Body of pancreas (tissue), 4 donors: ENCODE results near the gene PRAMEF10. TPM values are rescaled to one million over a fixed set of nuclear protein-coding genes. Genes with fewer than 3 reads are reported as not detected.
"Not testable (repeated sequence)": the region's sequence is repeated elsewhere in the genome, so short reads cannot be mapped to it uniquely, and the experiment has no call there.

Source experiments
- ATAC-seq: fragments of 150-250 bp; one replicate; pipeline ENCODE4 v1.9.1; 2016
- DNase-seq, 4 donors: peaks; one replicate each; pipeline ENCODE4 v3.0.0-alpha.2; 2019
- H3K27ac ChIP-seq, 4 donors: fragments of 200-600 bp; sonication (generic); 1 replicate in 3 of 4; 2 replicates in 1 of 4; pipeline versions ENCODE4 v1.5.1 to v1.6.1; 2016 to 2019; ENCODE audit warnings: mild to moderate bottlenecking in 1 of 4, mixed read lengths in 1 of 4, moderate library complexity in 1 of 4
- H3K27me3 ChIP-seq, 2 donors: fragments of 200-600 bp; sonication (generic); one replicate each; pipeline ENCODE4 v1.6.0; 2016; ENCODE audit warnings: mild to moderate bottlenecking in 1 of 2
- H3K36me3 ChIP-seq, 2 donors: fragments of 200-600 bp; sonication (generic); replicated peaks in 1 of 2; 2 replicates each; pipeline ENCODE4 v1.5.1; 2016; ENCODE audit warnings: low read depth in 2 of 2; ENCODE audit not compliant: insufficient read depth in 1 of 2
- H3K4me1 ChIP-seq: fragments of 200-600 bp; sonication (generic); one replicate; pipeline ENCODE4 v1.6.0; 2016
- H3K4me3 ChIP-seq, 2 donors: fragments of 200-600 bp; sonication (generic); 1 replicate in 1 of 2; 2 replicates in 1 of 2; pipeline ENCODE4 v1.5.1; 2016 to 2019
- H3K9me3 ChIP-seq, 3 donors: fragments of 200-600 bp; sonication (generic); 1 replicate in 2 of 3; 2 replicates in 1 of 3; pipeline ENCODE4 v1.5.1; 2016
- WGBS, 2 donors: methylation state at CpG; one replicate each; pipeline ENCODE4 v1.1.5; 2017; 5-methylcytosine and 5-hydroxymethylcytosine counted together
- intact Hi-C: fragments of 100-400 bp; cut with DNase I; formaldehyde crosslinking; loops from one replicate; pipeline ENCODE4 v1.15.1; 2023
- total RNA-seq, 2 donors: library from RNA; depleted of rRNA; stranded (reverse); fragments of >200 nt; gene quantifications; one replicate each; pipeline ENCODE4 v1.1.0, GENCODE V29; 2016

PRAMEF10 gene, protein sequence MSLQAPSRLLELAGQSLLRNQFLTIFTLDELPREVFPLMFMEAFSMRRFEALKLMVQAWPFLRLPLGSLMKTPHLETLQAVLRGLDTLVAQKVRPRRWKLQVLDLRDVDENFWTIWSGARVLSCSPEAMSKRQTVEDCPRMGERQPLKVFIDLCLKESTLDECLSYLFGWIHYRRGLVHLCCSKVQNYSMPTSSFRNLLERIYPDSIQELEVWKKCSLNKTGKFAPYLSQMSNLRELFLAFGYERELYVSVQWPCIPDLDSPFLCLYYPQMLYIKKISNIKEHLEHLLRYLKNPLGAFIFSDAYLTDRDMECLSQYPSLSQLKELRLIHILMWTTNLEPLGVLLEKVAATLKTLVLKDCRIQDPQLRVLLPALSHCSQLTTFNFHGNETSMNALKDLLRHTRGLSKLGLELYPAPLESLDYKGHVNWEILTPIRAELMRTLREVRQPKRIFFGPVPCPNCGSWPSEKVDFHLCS
- total RNA-seq = not detected

DNA sequence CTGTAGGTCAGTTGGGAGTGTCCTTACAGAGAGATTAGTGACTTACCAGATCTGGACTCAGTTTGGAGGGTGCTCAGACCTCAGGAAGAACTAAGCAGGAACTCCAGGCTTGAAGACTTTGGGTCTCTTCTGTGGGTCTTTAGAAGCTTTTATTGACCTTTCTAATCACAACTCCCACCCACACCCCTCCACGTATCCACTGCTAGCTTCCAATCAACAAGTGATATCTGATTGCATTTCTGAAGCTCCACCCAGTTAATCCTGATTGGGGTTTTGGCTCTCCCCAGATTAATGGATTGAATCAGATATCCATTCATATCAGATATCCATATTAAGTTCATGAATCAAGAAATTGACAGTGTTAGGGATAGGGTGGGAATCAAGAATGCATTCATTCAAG, at the start of gene PRAMEF10:
PRAMEF10 (minus strand) TSS at position 101 of the 400 bp plus-strand sequence. CDS start 2,423 bp downstream, outside the sequence.
- ATAC-seq, H3K4me1 ChIP-seq, H3K36me3 ChIP-seq, intact Hi-C loops, H3K27me3 ChIP-seq, DNase-seq, H3K27ac ChIP-seq, H3K4me3 ChIP-seq, H3K9me3 ChIP-seq: not testable (repeated sequence)
- 50% methylated on average over 1 of the region's 1 CpG; no CpG with 5 or more reads in 1 of the 2 donors for WGBS, 2 donors

DNA sequence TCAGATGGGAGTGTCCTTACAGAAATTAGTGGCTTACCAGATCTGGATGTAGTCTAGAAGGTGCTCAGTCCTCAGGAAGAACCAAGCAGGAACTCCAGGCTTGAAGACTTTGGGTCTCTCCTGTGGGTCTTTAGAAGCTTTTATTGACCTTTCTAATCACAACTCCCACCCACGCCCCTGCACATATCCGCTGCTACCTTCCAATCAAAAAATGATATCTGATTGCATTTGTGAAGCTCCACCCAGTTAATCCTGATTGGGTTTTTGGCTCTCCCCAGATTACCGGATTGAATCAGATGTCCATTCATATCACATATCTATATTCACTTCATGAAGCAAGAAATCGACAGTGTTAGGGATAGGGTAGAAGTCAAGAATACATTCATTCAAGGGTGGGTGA, 49.4 kb upstream of the PRAMEF10 start, which contains the start of gene PRAMEF6:
PRAMEF6 (minus strand) TSS at position 101 of the 400 bp plus-strand sequence. CDS start 5,062 bp downstream, outside the sequence.
- H3K4me1 ChIP-seq, intact Hi-C loops, H3K36me3 ChIP-seq, H3K27me3 ChIP-seq, H3K27ac ChIP-seq, DNase-seq, H3K9me3 ChIP-seq, H3K4me3 ChIP-seq, ATAC-seq: not testable (repeated sequence)
- 80 to 90% methylated on average over 2 of the region's 4 CpGs for WGBS, 2 donors

DNA sequence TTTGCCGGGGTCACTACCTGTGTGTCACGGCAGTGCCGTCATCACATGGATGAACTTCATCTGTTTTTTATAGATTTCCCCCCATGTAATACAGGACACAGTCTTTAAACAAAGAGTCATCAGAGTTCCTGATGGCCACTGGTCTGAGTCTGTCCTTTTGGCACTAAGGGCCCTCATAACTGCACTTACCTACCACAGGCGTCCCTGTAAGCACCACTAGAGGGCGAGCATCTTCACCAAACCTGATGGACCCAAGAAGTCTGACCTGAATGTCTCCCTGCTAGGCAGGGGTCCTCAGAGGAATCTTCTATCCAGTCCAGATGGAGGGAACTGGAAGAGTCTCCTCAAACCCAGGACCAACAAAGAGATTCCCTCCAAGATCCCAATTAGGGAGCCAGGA, 26.3 kb upstream of the PRAMEF10 start:
- H3K9me3 ChIP-seq, H3K4me1 ChIP-seq, H3K27ac ChIP-seq, ATAC-seq, H3K4me3 ChIP-seq, H3K36me3 ChIP-seq, H3K27me3 ChIP-seq, DNase-seq, intact Hi-C loops: not testable (repeated sequence)
- 0% methylated on average over 1 of the region's 5 CpGs; no CpG with 5 or more reads in 1 of the 2 donors for WGBS, 2 donors

DNA sequence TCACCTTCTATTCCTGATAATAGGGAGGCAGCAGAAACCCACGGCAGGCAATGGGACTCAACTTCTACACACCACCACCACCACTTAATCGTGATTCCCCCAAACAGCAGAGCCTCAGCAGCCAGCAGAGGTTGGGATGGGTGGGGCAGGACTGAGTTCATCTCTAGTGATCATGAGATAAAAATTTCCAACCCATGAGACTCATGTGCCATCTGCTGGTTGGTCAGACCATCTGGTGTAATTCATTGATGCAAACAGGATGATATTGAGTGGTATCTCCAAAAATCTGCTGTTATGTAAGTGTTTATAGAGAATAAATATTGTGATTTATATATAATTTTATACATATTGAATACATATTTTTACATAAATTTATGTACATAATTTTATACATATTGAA, 23.7 kb upstream of the PRAMEF10 start:
- intact Hi-C loops, H3K27ac ChIP-seq, H3K4me1 ChIP-seq, H3K27me3 ChIP-seq, H3K9me3 ChIP-seq, ATAC-seq, H3K4me3 ChIP-seq, DNase-seq, H3K36me3 ChIP-seq: not testable (repeated sequence)
- WGBS, 2 donors = 48 to 55% methylated on average over 2 of the region's 2 CpGs

DNA sequence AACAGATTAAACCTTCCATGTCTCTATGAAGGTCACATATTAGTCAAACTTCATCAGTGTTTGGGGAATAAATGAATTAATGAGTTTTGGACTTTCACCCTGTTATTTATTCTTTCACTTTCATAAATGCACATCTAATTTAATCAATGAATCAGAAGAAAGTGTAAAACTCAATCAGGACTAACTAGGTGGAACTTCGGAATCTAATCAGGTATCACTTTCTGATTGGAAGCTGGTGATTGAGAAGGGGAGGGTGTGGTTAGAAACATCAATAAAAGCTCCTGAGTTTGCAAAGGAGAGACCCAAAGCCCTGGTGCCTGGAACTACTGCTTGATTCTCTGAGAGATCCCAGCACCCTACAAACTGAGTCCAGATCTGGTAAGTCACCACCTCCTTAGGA, 18.2 kb upstream of the PRAMEF10 start, which contains the start of gene PRAMEF7:
PRAMEF7 (plus strand) TSS at position 301 of the 400 bp plus-strand sequence. CDS start 1,083 bp downstream, outside the sequence.
- H3K36me3 ChIP-seq, DNase-seq, H3K27me3 ChIP-seq, H3K4me1 ChIP-seq, H3K27ac ChIP-seq, ATAC-seq, H3K4me3 ChIP-seq, intact Hi-C loops, H3K9me3 ChIP-seq: not testable (repeated sequence)
- WGBS, 2 donors = no CpG with 5 or more reads among the region's 1 CpG

DNA sequence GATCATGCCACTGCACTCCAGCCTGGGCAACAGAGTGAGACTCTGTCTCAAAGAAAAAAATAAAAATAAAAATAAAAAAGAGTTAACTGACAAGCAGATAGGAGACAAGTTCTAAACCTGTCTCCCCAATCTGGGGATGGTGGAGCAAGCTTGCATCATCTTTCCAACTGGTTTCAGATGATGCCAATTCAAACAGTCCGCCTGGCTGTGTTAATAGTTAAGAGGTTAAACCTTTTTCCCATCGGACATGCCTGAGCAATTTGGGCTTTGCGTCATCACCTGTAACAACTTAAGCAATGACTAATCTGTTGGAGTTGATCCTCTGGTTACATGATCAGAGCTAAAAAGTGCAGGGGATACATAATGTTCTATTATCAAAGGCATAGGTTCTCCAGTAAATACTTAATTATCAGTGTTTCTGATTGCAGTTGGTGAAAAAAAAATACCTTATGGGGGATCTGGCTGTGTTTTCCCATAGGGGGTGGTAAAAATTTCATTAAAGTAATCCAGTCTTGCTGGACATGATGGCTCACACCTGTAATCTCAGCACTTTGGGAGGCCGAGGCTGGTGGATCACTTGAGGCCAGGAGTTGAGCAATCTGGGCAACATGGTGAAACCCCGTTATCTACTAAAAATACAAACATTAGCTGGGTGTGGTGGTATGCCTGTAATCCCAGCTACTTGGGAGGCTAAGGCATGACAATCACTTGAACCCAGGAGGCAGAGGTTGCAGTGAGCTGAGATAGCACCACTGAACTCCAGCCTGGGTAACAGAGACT, 5.9 kb upstream of the PRAMEF10 start:
- H3K4me1 ChIP-seq, ATAC-seq, H3K27me3 ChIP-seq, H3K27ac ChIP-seq, H3K36me3 ChIP-seq, DNase-seq, H3K9me3 ChIP-seq, intact Hi-C loops, H3K4me3 ChIP-seq: not testable (repeated sequence)
- 80% methylated on average over 1 of the region's 5 CpGs; no CpG with 5 or more reads in 1 of the 2 donors for WGBS, 2 donors

DNA sequence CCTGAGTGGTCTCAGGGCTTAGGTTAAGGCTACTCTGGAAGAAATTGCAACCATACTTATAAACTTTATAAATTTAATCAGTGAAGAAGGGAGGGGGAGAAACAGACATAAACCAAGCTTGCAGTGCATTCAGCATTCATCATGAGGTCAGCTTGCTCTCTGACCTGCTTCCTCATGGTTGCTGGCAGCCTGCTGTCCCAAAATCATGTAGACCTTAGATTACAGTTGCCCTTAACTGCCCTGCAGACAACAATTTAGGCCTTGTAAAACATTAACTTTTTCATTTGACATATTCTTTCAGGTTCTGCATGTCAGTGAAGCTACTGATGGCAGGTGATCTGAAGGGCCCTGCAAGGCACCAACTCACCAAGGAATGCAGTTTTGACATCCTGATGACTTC, 1.1 kb upstream of the PRAMEF10 start:
- H3K9me3 ChIP-seq, intact Hi-C loops, DNase-seq, H3K27ac ChIP-seq, H3K4me1 ChIP-seq, H3K36me3 ChIP-seq, ATAC-seq, H3K4me3 ChIP-seq, H3K27me3 ChIP-seq: not testable (repeated sequence)

DNA sequence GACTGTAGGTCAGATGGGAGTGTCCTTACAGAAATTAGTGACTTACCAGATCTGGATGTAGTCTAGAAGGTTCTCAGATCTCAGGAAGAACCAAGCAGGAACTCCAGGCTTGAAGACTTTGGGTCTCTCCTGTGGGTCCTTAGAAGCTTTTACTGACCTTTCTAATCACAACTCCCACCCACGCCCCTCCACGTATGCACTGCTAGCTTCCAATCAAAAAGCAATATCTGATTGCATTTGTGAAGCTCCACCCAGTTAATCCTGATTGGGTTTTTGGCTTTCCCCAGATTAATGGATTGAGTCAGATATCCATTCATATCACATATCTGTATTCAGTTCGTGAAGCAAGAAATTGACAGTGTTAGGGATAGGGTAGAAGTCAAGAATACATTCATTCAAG, 12.0 kb downstream of the PRAMEF10 start, which contains the start of gene PRAMEF4:
PRAMEF4 (minus strand) TSS at position 101 of the 400 bp plus-strand sequence. CDS start 2,807 bp downstream, outside the sequence.
- H3K27me3 ChIP-seq, H3K9me3 ChIP-seq, DNase-seq, H3K36me3 ChIP-seq, H3K4me3 ChIP-seq, H3K4me1 ChIP-seq, H3K27ac ChIP-seq, ATAC-seq, intact Hi-C loops: not testable (repeated sequence)
- 47 to 50% methylated on average over 2 to 3 of the region's 3 CpGs for WGBS, 2 donors

DNA sequence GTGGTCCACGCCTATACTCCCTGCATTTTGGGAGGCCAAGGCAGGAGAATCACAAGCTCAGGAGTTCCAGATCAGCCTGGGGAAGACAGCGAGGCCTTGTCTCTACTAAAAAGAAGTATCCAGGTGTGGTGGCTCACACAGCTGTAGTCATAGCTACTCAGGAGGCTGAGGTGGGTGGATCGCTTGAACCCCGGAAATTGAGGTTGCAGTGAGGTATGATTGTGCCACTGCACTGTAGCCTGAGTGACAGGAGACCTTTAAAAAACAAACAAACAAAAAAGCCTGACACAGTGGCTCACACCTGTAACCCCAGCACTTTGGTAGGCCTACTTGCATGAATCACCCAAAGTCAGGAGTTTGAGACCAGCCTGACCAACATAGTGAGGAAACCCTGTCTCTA, 19.6 kb downstream of the PRAMEF10 start:
- H3K9me3 ChIP-seq, H3K4me1 ChIP-seq, H3K36me3 ChIP-seq, ATAC-seq, H3K27ac ChIP-seq, DNase-seq, H3K27me3 ChIP-seq, intact Hi-C loops, H3K4me3 ChIP-seq: not testable (repeated sequence)
- 69% methylated on average over 4 of the region's 4 CpGs; no CpG with 5 or more reads in 1 of the 2 donors for WGBS, 2 donors

DNA sequence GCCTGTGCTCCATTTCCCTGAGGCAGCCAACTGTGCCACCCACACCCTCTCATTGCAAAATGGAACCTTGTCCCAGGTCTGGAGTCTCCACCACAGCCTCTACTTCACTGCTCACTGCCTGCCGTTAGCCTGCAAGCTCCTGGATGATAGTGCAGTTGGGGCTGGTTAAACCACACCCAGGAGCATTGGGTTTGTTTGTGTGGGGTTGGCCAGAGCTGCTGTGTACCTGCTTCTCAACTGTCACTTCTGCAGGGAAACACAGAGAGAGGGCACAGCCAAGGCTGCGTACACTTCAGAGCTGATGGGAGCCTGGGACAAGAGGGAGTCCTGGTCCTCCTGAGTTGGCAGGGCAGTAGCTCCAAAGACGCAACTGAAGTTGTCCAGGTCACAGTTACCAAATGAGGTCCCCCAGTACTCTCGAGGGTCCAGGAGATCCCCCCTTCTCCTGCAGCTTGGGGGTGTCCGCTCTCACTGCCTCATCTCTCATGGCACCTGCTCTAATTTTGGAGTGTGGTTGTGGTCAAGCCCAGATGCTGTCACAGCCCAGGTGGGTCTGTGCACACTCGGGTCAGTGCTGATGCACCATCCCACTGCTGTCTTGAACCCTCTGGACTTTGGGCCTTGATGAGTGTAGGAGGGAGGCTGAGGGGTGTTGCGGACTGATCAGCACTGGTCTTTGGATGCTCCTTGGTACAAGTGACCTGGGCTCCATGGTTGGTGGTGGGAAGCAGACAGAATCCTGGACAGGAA, 34.8 kb downstream of the PRAMEF10 start:
- H3K27me3 ChIP-seq, H3K27ac ChIP-seq, H3K4me3 ChIP-seq, H3K36me3 ChIP-seq, DNase-seq, ATAC-seq, H3K4me1 ChIP-seq, intact Hi-C loops, H3K9me3 ChIP-seq: not testable (repeated sequence)
- 65% methylated on average over 3 of the region's 7 CpGs; no CpG with 5 or more reads in 1 of the 2 donors for WGBS, 2 donors

DNA sequence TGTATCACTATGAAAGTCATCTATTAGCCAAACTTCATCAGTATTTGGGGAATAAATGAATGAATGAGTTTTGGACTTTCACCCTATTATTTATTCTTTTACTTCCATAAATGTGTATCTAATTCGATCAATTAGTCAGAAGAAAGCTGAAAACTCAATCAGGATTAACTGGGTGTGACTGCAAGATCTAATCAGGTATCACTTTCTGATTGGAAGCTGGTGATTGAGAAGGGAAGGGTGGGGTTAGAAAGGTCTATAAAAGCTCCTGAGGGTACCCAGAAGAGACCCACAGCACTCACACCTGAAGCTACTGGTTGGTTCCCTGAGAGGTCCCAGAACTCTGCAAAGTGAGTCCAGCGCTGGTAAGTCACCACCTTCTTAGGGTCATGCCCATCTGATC, 41.3 kb downstream of the PRAMEF10 start, which contains the start of gene PRAMEF2:
PRAMEF2 (plus strand) TSS at position 301 of the 400 bp plus-strand sequence. CDS start 1,924 bp downstream, outside the sequence.
- WGBS, 2 donors = 40 to 66% methylated on average over 2 of the region's 2 CpGs
- H3K27ac ChIP-seq, H3K4me3 ChIP-seq, intact Hi-C loops, H3K9me3 ChIP-seq, ATAC-seq, H3K36me3 ChIP-seq, H3K27me3 ChIP-seq, H3K4me1 ChIP-seq, DNase-seq: not testable (repeated sequence)
